Measurements from ENCODE around the gene CHEK2.
"Not testable (repeated sequence)": the region's sequence is repeated elsewhere in the genome, so short reads cannot be mapped to it uniquely, and the experiment has no call there.

The CHEK2 gene

DNA sequence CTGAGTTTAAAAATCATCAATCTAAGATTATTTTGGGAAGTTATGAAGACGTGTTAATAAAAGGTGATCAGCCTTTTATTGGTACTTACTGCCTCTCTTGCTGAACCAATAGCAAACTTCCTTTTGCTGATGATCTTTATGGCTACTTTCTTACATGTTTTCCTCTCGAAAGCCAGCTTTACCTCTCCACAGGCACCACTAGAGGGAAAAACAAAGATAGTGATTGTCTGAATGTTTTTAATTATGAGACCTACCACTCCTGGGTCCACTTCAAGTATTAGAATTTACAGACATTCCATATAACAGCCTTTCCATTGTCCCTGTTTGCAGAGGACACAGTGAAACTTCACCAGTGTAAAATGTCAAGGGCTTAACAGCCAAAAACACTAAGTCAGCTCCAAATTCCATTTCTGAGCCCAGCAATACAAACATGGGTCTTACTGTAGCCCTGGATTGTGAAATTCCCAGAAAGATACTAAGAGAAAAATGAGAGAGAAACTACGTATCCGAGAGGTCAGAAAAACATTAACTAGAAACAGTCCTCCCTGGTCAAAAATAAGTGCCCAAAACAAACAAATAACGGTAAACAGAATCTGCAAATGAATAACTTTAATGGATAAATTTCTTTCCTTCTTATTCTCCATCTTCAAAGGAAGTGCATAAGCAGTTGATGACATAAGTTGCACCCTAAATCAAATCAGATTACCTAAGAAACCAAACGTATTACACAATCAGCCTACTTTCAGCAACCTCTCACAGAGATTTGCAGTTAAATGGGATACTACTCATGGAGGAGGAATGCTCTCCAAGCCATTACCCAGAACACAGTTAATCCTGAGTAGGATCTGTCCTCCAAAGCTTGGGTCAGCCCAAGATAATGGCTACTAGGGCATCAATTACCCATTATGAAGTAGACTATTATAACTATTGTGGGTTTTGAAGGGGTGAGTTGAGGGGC is 29.5 kb downstream of the CHEK2 start:
- H3K27ac ChIP-seq (ENCODE audit: low read depth, low read length), result no peak overlapping the region
- H3K27me3 ChIP-seq (ENCODE audit: control insufficient read depth, insufficient read depth, low read length), result no peaks in the 10 kb centered on the region
- no peak overlapping the region for H3K4me3 ChIP-seq (ENCODE audit: low read depth, low read length)
- no peak overlapping the region for H3K9ac ChIP-seq (ENCODE audit: low read length)
- no peaks in the 10 kb centered on the region for H3K4me1 ChIP-seq (ENCODE audit: control insufficient read depth, insufficient read depth, low read length)
- H3K9me3 ChIP-seq (ENCODE audit: control insufficient read depth, insufficient read depth, low read depth, low read length), result no peaks in the 10 kb centered on the region
- H3K36me3 ChIP-seq (ENCODE audit: control insufficient read depth, insufficient read depth, low read length), result peaks cover 78% of the 10 kb centered on the region

DNA sequence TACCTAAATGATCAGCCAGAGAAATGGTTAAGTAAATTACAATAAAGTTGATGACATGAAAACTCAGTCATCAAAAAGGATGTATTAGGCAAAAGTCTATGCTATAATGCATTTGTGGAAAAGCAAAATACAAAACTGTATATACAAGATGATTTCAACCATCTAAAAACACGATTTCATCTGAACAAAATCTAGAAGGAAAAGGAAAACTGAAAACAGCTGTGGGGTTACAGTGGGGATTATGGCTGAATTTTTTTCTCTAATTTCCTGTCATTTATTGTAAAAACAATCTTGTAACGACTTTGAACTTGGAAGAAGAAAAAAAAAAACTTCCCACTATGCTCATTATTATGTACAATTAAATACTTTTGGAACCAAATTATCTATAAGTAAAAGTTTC is 30.3 kb downstream of the CHEK2 start:
- no peaks in the 10 kb centered on the region for H3K9me3 ChIP-seq (ENCODE audit: control insufficient read depth, insufficient read depth, low read depth, low read length)
- H3K4me3 ChIP-seq (ENCODE audit: low read depth, low read length), result no peak overlapping the region
- peaks cover 78% of the 10 kb centered on the region for H3K36me3 ChIP-seq (ENCODE audit: control insufficient read depth, insufficient read depth, low read length)
- no peaks in the 10 kb centered on the region for H3K27me3 ChIP-seq (ENCODE audit: control insufficient read depth, insufficient read depth, low read length)
- H3K27ac ChIP-seq (ENCODE audit: low read depth, low read length), result no peak overlapping the region
- no peak overlapping the region for H3K9ac ChIP-seq (ENCODE audit: low read length)
- H3K4me1 ChIP-seq (ENCODE audit: control insufficient read depth, insufficient read depth, low read length), result no peaks in the 10 kb centered on the region

DNA sequence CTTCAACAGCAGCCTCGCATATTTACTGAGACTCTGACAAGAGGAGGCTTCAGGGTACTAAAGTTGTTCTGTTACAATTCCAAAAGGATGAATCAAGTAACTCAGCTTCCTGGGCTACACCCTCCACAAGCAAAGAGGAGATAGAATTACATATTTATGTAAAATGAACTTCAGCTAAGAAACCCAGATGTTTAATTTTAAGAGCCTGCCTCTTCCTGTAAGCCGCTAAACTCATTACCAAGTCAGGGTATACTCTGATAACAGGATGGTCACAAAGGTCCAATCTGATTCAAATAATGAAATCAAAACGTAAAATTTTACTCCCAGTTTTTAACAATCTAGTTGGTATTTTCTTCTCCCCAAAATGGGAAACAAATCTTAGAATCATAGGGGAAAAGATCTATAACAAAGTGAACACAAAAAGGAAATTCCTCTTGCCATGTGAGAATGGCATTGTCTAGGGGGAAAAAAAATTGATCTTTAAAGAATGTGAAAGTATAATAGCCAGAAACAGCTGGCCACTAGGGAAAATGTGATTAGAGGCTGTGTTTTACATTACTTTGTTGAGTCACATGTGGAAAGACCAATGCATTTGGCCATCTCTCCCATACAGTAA is 30.9 kb downstream of the CHEK2 start:
- Histone ChIP-seq H3K27me3 (ENCODE audit: control insufficient read depth, insufficient read depth, low read length) (no peaks in the 10 kb centered on the region), H3K36me3 (ENCODE audit: control insufficient read depth, insufficient read depth, low read length) (peaks cover 81% of the 10 kb centered on the region), H3K9ac (ENCODE audit: low read length) (no peak overlapping the region), H3K4me1 (ENCODE audit: control insufficient read depth, insufficient read depth, low read length) (no peaks in the 10 kb centered on the region), H3K9me3 (ENCODE audit: control insufficient read depth, insufficient read depth, low read depth, low read length) (no peaks in the 10 kb centered on the region), H3K27ac (ENCODE audit: low read depth, low read length) (no peak overlapping the region), H3K4me3 (ENCODE audit: low read depth, low read length) (no peak overlapping the region)

- Histone ChIP-seq H3K9ac (ENCODE audit: low read length) (no peak overlapping the region), H3K9me3 (ENCODE audit: control insufficient read depth, insufficient read depth, low read depth, low read length) (no peaks in the 10 kb centered on the region), H3K4me1 (ENCODE audit: control insufficient read depth, insufficient read depth, low read length) (no peaks in the 10 kb centered on the region), H3K4me3 (ENCODE audit: low read depth, low read length) (no peak overlapping the region), H3K27me3 (ENCODE audit: control insufficient read depth, insufficient read depth, low read length) (no peaks in the 10 kb centered on the region), H3K27ac (ENCODE audit: low read depth, low read length) (no peak overlapping the region), H3K36me3 (ENCODE audit: control insufficient read depth, insufficient read depth, low read length) (peaks cover 84% of the 10 kb centered on the region)
Observed at GRCh38 chr22:28710107-28710506, 31.5 kb downstream of the CHEK2 start.

DNA sequence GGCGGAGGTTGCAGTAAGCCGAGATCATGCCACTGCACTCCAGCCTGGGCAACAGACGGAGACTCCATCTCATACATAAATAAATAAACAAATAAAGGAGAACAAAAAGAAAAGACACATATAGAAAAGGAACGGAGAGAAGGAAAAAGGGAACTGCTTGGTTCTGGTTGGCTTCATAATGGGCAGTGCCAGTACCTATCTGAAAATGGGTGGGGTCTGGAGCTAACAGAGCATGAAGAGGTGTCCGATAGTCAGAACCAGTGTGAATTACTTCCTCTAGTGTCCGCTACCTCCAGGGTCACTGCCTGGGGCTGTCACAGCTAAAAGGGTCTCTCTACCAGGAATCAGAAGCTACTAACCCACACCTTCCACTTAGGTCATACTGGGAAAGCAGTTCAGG is 34.8 kb downstream of the CHEK2 start:
- Histone ChIP-seq H3K4me1 (ENCODE audit: control insufficient read depth, insufficient read depth, low read length) (no peaks in the 10 kb centered on the region), H3K36me3 (ENCODE audit: control insufficient read depth, insufficient read depth, low read length) (peaks cover 78% of the 10 kb centered on the region), H3K9me3 (ENCODE audit: control insufficient read depth, insufficient read depth, low read depth, low read length) (no peaks in the 10 kb centered on the region), H3K9ac (ENCODE audit: low read length) (no peak overlapping the region), H3K27me3 (ENCODE audit: control insufficient read depth, insufficient read depth, low read length) (no peaks in the 10 kb centered on the region), H3K27ac (ENCODE audit: low read depth, low read length) (no peak overlapping the region), H3K4me3 (ENCODE audit: low read depth, low read length) (no peak overlapping the region)

DNA sequence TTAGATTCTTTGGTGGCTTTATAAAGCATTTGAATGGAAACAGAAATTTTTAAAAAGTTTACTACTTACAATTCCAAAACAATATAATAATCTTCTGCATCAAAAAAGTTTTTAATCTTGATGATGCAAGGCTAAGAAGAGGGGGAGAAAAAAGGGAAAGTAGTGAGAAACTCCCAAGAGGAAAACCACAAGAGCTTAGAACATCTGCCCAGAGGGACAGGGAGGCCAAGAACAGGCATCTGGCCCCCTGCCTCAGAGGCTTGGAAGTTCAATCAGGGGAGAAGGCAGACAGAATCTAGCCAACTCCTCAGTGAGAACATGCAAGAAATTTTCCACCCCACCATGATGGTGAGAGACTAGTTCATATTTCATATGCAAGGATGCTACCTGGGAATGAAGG is 38.2 kb downstream of the CHEK2 start:
- no peak overlapping the region for H3K4me3 ChIP-seq (ENCODE audit: low read depth, low read length)
- no peaks in the 10 kb centered on the region for H3K4me1 ChIP-seq (ENCODE audit: control insufficient read depth, insufficient read depth, low read length)
- no peaks in the 10 kb centered on the region for H3K9me3 ChIP-seq (ENCODE audit: control insufficient read depth, insufficient read depth, low read depth, low read length)
- H3K36me3 ChIP-seq (ENCODE audit: control insufficient read depth, insufficient read depth, low read length), result peaks cover 68% of the 10 kb centered on the region
- no peak overlapping the region for H3K9ac ChIP-seq (ENCODE audit: low read length)
- no peak overlapping the region for H3K27ac ChIP-seq (ENCODE audit: low read depth, low read length)
- H3K27me3 ChIP-seq (ENCODE audit: control insufficient read depth, insufficient read depth, low read length), result no peaks in the 10 kb centered on the region

DNA sequence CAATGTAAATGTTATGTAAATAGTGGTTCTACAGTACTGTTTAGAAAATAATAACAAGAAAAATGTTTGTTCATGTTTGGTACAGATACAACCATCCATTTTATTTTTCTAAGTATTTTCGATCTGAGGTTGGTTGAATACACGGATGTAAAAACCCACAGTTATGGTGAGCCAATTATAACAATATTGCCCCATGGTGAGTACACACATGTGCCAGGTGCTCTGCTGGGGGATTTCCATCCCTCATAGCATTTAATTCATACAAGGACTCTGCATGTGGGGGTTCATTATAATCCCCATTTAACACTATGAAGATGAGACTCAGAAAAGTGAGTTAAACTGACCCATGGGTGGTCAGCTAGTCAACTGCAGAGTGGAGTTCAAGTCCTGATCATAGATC is 38.7 kb downstream of the CHEK2 start:
- no peaks in the 10 kb centered on the region for H3K9me3 ChIP-seq (ENCODE audit: control insufficient read depth, insufficient read depth, low read depth, low read length)
- H3K4me3 ChIP-seq (ENCODE audit: low read depth, low read length), result no peak overlapping the region
- H3K27me3 ChIP-seq (ENCODE audit: control insufficient read depth, insufficient read depth, low read length), result no peaks in the 10 kb centered on the region
- peaks cover 67% of the 10 kb centered on the region for H3K36me3 ChIP-seq (ENCODE audit: control insufficient read depth, insufficient read depth, low read length)
- H3K27ac ChIP-seq (ENCODE audit: low read depth, low read length), result no peak overlapping the region
- no peaks in the 10 kb centered on the region for H3K4me1 ChIP-seq (ENCODE audit: control insufficient read depth, insufficient read depth, low read length)
- H3K9ac ChIP-seq (ENCODE audit: low read length), result no peak overlapping the region

GRCh38 chr22:28693041-28693760 is 48.4 kb downstream of the CHEK2 start:
- not testable (repeated sequence) for H3K27ac ChIP-seq (ENCODE audit: low read depth, low read length); H3K4me3 ChIP-seq (ENCODE audit: low read depth, low read length); H3K27me3 ChIP-seq (ENCODE audit: control insufficient read depth, insufficient read depth, low read length); H3K9ac ChIP-seq (ENCODE audit: low read length); H3K4me1 ChIP-seq (ENCODE audit: control insufficient read depth, insufficient read depth, low read length); H3K9me3 ChIP-seq (ENCODE audit: control insufficient read depth, insufficient read depth, low read depth, low read length)
- H3K36me3 ChIP-seq (ENCODE audit: control insufficient read depth, insufficient read depth, low read length), result peaks cover 48% of the 10 kb centered on the region

DNA sequence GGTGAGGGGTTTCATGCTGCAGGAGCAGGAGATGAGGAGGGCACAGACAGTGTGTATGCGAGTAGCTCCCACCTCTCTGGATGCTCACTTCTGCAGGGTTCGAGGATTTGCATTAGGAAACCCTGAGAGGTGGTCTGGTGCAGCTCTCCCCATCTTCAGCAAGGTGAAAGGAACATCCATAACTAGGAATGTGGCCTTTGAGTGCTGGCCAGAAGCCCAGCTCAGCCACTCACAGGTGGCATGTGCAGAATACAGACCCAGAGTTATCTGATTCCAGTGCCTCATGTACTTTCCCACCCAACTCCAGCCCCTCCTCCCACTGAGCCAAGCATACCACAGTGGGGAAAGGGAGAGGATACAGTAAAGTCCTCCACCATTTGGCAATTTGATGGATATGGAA is 51.8 kb downstream of the CHEK2 start:
- not testable (repeated sequence) for H3K4me1 ChIP-seq (ENCODE audit: control insufficient read depth, insufficient read depth, low read length); H3K27me3 ChIP-seq (ENCODE audit: control insufficient read depth, insufficient read depth, low read length); H3K9ac ChIP-seq (ENCODE audit: low read length); H3K4me3 ChIP-seq (ENCODE audit: low read depth, low read length); H3K27ac ChIP-seq (ENCODE audit: low read depth, low read length); H3K9me3 ChIP-seq (ENCODE audit: control insufficient read depth, insufficient read depth, low read depth, low read length)
- peaks cover 43% of the 10 kb centered on the region for H3K36me3 ChIP-seq (ENCODE audit: control insufficient read depth, insufficient read depth, low read length)

GRCh38 chr22:28682966-28683365 is 58.7 kb downstream of the CHEK2 start:
- not testable (repeated sequence) for H3K4me1 ChIP-seq (ENCODE audit: control insufficient read depth, insufficient read depth, low read length); H3K9ac ChIP-seq (ENCODE audit: low read length); H3K27ac ChIP-seq (ENCODE audit: low read depth, low read length); H3K9me3 ChIP-seq (ENCODE audit: control insufficient read depth, insufficient read depth, low read depth, low read length); H3K4me3 ChIP-seq (ENCODE audit: low read depth, low read length); H3K27me3 ChIP-seq (ENCODE audit: control insufficient read depth, insufficient read depth, low read length)
- H3K36me3 ChIP-seq (ENCODE audit: control insufficient read depth, insufficient read depth, low read length), result peaks cover 16% of the 10 kb centered on the region

Measured in HUES6 (cell line).